ENCODE data around the gene DOCK4.

Gene DOCK4

DNA sequence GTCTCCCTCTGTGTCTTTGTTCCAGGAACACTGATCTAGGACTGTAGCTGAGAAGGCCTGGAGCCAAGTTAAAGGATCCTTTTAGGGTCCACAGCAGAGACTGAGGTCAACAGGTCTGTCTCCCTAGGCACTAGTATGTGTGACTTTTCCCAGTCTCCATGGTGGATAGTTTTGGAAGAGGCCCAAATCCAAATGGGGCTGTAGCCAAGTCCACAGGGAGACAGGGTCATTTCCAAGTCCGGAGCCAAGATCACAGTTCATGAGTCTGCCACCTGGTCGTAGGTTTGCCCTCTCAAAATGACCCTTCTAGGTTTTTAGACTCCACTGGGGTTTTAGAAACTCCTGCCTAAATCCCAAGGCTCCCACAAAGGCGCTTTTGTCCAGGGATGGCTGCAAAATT, 17.1 kb upstream of the DOCK4 start:
- in situ Hi-C loops (cut with HindIII; ENCODE audit: low sequenced_read_pairs) = no loop called here

DNA sequence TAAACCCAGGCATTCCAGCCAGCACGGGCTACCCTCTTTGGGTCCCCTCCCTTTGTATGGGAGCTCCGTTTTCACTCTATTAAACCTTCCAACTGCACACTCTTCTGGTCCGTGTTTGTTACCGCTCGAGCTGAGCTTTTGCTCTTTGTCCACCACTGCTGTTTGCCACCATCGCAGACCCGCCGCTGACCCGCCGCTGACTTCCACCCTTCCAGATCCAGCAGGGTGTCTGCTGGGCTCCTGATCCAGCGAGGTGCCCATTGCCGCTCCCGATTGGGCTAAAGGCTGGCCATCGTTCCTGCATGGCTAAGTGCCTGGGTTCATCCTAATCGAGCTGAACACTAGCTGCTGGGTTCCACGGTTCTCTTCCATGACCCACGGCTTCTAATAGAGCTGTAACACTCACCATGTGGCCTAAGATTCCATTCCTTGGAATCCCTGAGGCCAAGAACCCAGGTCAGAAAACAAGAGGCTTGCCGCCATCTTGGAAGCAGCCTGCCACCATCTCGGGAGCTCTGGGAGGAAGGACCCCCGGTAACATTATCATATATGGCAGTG, 14.8 kb upstream of the DOCK4 start:
- in situ Hi-C loops (cut with HindIII; ENCODE audit: low sequenced_read_pairs) = no loop called here

DNA sequence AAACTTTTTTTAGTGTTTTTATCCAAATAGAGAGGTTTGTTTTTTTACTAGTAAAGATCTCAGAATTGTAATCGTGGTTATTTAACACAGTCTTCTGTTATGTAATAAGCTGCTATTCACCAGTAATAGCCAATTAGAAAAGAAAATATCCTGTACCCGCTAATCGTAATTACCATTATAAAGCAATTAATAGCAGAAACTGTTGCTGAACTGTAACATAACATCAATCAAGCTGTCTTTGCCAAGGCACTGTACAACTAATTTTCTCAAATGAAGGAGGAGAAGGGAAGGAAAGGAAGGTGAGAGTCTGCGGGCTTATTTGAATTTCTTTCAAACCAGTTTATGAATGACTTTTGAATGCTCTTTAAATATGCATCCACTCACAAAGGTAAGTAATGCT, 9.6 kb upstream of the DOCK4 start:
- in situ Hi-C loops (cut with HindIII; ENCODE audit: low sequenced_read_pairs) = no loop called here

DNA sequence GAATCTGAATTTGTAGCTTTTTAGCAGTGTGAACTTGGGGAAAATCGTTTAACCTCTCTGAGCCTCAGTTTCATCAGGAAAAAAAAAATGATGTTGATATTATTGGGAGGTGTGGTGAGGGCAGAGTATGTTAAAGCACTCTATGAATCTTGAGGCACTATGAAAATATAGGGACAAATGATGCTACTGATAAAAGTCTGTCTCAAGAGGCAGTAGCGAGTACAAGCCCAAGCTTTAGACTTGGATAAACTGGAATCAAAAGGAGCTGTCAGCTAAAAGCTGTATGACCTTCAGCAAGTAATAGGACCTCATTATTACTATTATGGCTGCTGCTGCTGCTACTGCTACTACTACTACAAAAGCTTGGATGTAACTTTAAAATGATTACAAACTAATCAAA, 8.7 kb upstream of the DOCK4 start:
- in situ Hi-C loops (cut with HindIII; ENCODE audit: low sequenced_read_pairs) = loop anchor here (5.0 kb wide), 1 partner anchor 47 kb away; no protein-coding TSS in a partner anchor

DNA sequence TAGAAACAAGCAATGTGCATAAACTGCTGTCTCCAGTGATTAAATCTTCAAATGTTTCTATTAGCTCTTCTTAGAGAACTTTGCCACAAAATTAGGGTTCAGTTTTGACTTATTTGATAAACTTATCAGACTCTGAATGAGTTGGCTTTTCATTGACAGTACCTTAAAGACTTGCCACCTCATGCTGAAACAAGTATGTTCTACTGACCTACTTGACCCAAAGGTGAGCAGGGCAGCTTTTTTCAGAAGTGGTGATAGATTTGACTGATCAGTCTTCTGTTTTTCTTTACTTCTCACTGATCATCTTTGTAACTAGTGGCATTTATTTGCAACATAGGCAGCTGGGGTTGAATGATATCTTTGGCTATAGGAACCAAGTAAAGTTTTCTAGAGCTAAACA, 8.1 kb upstream of the DOCK4 start:
- in situ Hi-C loops (cut with HindIII; ENCODE audit: low sequenced_read_pairs) = loop anchor here (5.0 kb wide), 1 partner anchor 48 kb away; no protein-coding TSS in a partner anchor

DNA sequence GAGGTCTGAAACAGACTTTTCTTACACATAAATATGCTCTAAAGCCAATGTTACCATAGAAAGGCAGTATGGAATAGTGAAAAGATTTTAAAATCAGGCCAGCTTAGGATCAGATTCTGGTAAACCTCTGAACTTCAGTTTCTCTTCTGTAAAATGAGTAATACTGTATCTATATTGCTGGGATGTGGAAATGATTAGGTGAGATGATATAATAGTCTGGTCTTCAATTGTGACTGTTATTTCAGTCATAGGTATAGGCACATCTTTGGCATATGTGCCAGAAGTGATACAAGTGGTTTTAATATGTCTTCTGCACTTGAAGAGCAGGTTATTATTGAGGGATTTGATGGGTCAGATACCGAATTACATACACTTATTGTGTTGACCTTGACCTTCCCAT, 7.5 kb upstream of the DOCK4 start:
- in situ Hi-C loops (cut with HindIII; ENCODE audit: low sequenced_read_pairs) = loop anchor here (5.0 kb wide), 1 partner anchor 49 kb away; no protein-coding TSS in a partner anchor

DNA sequence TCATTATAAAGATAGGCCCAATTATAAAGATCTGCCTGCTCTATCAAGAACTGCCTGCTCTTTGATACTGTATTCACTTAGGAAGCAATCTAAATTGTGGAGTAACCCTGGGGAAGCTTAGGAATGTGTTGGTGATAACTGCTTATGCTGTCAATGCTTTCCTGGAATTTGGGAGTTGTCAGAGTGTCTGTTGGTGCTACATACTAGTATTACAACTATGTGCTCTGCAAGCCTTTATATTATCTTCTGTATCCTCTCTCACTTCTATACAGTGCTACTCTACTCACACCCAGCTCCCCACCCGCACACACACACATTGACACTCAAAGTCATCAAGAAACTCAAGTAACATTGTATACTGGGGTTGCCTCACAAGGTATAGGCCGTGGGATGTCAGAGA, 6.4 kb upstream of the DOCK4 start:
- in situ Hi-C loops (cut with HindIII; ENCODE audit: low sequenced_read_pairs) = loop anchor here (5.0 kb wide), 1 partner anchor 50 kb away; no protein-coding TSS in a partner anchor

DNA sequence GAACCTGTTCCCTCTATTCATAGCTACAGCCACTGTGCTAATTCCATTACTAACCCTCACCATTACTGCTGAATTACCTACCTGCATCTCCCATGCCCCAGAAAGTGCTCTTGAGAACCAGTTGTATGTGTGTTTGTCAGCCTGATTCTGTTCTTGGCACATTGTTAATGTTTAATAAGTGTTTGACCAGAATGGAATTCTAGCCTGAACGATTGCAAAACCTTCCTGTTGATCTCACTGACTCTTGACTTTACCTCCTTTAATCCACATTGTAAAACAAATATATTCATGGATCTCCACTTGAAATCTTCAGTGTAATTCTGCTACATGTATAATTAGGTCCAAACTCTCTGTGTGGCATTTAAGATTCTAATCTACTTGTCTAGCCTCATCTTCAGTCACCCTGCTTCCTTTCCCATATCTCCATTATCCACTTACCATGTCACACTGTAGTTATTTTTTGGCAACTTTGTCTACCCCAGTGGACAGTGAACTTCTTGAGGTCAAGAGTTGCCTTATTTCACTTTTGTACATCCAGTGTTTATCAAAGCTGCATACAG, 5.2 kb upstream of the DOCK4 start:
- in situ Hi-C loops (cut with HindIII; ENCODE audit: low sequenced_read_pairs) = loop anchor here (5.0 kb wide), 1 partner anchor 51 kb away; no protein-coding TSS in a partner anchor

DNA sequence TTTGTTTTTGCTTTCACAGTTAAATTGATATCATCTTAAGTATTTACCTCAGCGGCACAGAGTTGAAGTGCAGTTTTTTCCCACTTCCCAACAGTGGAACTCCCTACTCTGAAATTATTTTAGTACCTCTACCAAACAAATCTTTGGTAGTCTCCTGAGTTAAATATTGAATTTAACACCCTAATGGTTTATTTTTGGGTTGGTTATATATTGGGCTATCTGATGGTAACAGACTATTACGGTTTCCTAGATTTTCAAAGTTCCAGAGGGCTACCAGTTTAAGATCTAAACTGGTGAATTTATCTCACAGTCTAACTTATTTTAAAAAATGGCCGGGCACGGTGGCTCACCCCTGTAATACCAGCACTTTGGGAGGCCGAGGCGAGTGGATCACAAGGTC, 1.6 kb upstream of the DOCK4 start:
- in situ Hi-C loops (cut with HindIII; ENCODE audit: low sequenced_read_pairs) = no loop called here

DNA sequence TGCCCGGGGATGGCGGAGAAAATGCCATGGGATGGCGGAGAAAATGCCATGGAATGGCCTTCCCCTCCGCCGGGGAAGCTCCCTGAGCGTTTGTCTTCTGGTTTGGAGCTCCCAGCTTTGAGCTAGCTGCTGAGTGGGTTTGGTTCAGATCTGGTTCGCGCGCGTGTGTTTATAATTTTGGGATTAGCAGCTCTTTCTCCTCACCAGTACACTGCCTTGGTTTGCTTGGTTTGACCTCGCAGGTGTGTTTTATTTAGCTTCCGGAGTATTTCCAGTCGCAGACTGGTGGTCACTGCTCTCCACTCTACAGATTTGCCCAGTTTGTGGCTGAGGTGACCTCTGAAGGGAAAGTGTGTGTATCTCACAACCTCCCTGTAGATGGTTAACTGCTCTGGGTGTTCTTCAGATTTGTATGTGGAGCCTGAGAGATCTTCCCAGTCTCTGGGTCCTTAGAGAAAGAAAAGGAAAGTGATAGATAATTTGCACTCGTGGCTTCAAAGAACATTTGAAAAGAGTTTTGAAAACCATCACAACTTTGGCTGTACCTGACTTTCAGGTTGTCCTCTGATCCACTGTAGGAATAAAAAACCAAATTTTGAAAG, 893 bp upstream of the DOCK4 start:
- in situ Hi-C loops (cut with HindIII; ENCODE audit: low sequenced_read_pairs) = no loop called here

DNA sequence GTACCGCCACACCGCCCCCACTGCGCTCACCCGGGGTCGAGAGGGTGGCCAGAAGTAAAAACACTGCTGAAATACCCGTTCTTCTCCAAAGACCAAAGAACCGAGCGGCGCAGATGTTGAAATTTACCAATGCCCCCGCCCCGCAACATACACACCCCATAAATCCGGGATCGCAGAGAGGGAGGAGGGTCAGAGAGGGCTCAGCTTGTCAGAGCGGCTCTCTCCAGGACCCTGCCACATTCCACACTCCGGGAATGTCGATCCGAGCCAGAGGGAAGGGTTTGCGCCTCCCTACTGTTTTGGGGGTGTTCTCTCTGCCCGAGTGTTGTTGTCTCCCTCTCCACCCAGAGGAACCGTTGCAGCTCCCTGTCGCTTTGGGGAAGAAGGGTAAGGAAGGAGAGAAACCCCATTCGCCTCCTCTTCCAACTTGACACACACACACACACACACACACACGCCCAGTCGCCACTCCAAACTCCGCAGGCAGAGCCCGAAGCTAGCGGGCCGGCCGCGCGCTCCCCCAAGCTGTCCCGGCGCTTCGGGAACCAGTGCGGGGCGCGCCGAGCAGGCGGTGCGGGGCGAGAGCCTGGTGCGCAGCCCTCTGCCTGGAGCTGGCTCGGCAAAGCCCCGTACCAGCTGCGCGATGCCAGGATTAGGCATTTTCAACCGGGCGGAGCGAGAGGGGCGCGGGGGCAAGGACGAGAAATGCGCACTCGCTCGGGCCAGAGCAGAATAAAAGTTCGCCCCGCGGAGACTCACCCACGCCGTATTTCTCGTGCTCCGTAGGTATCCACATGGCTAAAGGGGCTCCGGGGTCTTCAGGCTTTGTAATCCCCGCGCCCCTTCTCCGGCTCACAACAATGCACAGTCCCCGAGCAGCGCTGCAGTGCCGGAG, 609 bp downstream of the DOCK4 start:
- in situ Hi-C loops (cut with HindIII; ENCODE audit: low sequenced_read_pairs) = no loop called here

DNA sequence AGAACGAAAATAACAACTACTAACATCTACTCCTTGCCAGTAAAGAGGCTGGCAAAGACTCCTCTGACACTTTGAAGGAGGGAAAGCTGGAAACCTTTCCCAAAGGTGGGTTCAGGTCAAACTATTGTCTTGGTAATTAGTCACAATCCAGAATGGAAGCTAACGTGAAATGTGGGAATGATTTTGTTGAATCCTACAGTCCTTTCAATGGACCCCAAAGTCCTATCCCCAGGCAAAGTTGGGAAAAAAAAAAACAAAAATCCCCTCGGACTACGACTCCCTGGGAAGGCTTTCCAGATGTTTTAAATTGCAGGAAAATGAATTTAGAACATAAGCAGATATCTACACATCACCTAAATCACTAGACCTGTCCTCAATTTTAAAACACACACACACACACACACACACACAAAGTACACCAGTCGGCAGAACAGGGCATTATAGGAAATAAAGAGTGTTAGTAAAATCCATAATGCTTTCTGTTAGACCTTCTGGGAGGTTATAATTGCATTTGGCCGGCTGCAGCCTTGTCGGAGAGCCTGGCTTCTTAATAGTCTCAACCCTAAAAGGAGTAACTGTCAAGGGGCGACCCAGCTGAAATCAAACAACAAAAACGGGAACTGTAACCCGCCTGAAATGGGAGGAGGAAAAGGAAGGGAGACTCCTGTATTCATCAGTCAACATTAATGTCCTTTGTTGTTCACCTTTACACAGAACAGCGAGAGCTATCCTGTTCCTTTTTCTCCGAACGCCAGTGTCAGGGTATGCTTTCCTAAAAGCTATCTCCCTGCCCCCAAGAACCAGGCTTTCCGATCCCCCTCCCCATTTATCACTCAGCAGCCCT, 1.5 kb downstream of the DOCK4 start:
- in situ Hi-C loops (cut with HindIII; ENCODE audit: low sequenced_read_pairs) = loop anchor here (5.0 kb wide), 2 partner anchors 42 to 87 kb away; no protein-coding TSS in a partner anchor

DNA sequence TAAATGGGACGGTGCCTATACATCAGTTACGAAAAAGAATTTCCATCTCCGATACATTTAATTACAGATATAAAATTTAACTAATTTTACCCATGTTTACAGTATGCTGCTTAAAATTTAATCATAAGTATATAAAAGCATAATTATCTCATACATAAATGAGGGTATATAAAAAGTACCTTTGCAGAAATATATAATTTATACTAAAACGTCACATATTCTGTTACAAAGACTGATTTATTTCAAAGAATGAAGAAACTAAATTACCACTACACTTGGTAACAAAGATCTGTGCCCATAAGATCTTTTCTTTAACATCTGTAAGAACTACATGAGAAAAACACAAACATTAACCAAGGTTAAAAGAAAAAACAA, 2.8 kb downstream of the DOCK4 start:
- in situ Hi-C loops (cut with HindIII; ENCODE audit: low sequenced_read_pairs) = loop anchor here (5.0 kb wide), 2 partner anchors 41 to 86 kb away; no protein-coding TSS in a partner anchor

DNA sequence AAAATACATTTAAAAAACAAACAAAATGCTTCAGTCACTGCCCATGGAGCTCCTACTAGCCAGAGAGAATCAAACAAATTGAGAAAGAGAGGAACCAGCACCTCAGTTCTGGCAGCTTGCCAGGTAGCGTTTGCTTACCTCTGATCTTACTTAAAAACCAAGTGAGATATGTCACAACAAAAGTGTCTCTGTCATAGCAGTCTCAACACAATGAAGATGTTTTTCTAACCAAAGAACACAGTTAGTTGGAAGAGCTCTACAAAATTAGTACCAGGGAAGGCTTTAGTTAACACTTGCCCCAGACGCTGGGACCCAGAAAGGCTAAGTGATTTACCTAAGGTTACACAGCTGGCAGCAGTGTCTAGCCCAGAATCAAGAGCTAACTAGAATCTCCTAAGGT, 3.4 kb downstream of the DOCK4 start:
- in situ Hi-C loops (cut with HindIII; ENCODE audit: low sequenced_read_pairs) = loop anchor here (5.0 kb wide), 2 partner anchors 41 to 86 kb away; no protein-coding TSS in a partner anchor

DNA sequence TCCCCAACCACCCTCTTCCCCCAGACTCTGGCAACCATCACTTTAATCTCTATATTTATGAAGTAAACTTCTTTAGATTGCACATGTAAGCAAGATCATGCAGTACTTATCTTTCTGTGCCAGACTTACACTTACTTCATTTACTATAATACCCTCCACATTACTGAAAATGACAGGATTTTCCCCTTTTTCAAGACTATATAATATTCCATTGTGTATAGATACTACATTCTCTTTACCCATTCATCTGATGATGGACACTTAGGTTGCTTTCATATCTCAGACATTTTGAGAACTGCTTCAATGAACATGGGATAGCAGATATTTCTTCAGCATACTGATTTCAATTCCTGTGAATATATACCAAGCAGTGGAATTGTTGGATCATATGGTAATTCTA, 4.4 kb downstream of the DOCK4 start:
- in situ Hi-C loops (cut with HindIII; ENCODE audit: low sequenced_read_pairs) = loop anchor here (5.0 kb wide), 2 partner anchors 40 to 85 kb away; no protein-coding TSS in a partner anchor

DNA sequence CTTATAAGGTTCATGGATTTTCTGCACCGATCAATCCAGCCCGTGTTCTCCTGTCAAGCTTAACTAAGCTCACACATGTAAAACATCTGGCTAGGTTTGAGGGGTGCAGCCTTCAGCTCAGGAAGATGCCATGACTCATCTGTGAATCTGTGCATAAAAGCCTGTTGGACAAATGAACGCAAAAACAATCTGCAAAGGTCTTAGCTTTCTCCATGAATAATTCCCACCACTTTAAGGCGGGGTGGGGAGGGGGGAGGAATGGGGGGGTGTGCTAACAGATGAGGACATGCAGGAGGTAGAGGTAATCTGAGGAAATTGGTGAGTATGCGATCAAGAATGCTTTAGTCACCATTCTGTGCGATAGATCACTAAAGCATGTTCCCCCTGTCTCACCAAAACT, 4.8 kb downstream of the DOCK4 start:
- in situ Hi-C loops (cut with HindIII; ENCODE audit: low sequenced_read_pairs) = loop anchor here (5.0 kb wide), 2 partner anchors 39 to 84 kb away; no protein-coding TSS in a partner anchor

DNA sequence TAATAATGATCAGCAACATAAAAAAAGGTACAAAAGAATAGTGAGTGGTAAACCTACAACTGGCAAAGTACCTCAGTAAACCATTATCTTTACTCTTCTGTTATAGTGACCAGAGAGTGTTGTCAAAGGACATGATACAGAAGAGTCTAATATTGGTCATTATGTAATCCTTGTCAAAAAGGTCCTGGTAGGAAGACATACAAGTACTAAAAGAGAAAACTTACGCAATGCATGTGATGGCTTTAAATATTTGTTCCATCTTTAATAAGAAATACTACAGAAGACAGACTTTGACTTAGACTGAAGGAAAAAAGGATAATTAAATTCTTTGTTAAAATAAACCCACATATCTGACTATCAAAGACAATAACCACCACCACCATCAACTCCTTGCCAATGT, 6.5 kb downstream of the DOCK4 start:
- in situ Hi-C loops (cut with HindIII; ENCODE audit: low sequenced_read_pairs) = loop anchor here (5.0 kb wide), 2 partner anchors 37 to 82 kb away; no protein-coding TSS in a partner anchor

DNA sequence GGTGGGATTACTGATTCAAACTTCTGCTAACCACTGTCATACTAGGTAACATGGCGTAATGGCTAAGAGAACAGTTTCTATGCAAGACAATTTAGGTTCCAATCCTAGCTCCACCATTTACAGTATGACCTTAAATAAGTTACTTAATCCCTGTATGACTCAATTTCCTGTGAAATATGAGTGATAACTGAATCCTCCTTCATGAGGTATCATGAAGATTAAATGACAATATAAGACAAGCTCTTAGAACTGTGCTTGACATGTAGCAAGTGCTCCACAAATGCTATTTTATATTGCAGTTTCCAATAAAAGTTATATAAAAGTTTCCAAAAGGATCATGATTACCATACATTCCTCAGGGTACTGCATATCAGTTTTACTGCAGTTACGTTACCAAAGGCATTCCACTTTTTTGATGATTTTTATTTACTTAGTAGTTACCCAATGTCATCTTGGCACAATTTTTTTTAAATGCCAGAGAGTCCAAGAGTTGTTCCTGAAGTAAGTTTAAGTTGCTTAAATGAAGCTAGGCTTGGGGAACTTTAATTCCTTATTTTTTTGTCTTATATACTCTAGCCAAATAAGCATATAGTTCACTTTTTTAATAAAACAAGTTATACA, 7.1 kb downstream of the DOCK4 start:
- in situ Hi-C loops (cut with HindIII; ENCODE audit: low sequenced_read_pairs) = no loop called here

DNA sequence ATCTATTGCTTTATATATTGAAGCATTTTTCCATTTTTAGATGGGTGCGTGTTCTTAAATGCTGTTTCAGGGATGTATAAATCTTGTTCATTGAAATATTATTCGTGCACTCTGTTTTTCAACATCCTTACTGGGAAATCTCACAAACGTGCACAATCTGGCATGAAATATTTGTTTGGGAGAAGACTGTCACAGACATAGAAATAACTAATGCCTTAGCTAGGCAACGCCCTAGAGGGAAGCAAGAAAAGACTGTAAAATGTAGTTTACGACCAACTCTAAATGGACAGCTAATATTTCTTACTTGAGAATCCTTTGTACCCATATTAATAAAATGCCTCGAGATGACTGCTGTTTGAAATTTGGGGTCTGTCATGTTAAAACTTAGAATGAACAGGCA, 8.9 kb downstream of the DOCK4 start:
- in situ Hi-C loops (cut with HindIII; ENCODE audit: low sequenced_read_pairs) = no loop called here

DNA sequence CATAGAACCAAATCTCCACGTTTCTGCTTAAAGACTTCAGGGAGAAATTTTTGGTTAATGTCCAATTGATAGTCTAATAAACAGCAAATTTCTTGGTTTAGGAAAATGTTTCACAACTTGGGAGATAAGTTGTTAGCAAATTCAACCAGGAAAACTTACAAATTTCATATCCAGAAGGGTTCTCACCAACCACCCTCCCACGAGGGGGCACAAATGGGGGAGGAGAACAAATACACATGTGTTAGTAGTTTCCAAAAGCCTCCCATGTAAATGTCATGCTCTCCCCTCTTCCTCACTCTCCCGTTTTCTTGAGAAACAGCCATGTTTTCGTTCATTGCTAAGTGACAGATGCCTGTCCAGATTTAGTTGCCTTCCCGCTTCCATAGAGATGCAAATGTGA, 10.5 kb downstream of the DOCK4 start:
- in situ Hi-C loops (cut with HindIII; ENCODE audit: low sequenced_read_pairs) = no loop called here

Data from endothelial cell of hepatic sinusoid (primary cell).